DOHH2 (cell line): ENCODE measurements around the gene TMA7.

Experiments used
- CTCF ChIP-seq: fragments of 200-600 bp; sonication (generic); IDR thresholded peaks from one replicate; pipeline ENCODE4 v1.5.1; 2014; ENCODE audit warnings: antibody characterized with exemption, mild to moderate bottlenecking, low read depth, low read length; ENCODE audit not compliant: poor library complexity, severe bottlenecking
- EZH2phosphoT487 ChIP-seq: fragments of 200-600 bp; sonication (generic); IDR thresholded peaks from 2 replicates; pipeline ENCODE4 v1.6.1; 2017; ENCODE audit warnings: borderline replicate concordance, mild to moderate bottlenecking, antibody characterized with exemption, low read length, moderate library complexity, mixed read lengths

DNA sequence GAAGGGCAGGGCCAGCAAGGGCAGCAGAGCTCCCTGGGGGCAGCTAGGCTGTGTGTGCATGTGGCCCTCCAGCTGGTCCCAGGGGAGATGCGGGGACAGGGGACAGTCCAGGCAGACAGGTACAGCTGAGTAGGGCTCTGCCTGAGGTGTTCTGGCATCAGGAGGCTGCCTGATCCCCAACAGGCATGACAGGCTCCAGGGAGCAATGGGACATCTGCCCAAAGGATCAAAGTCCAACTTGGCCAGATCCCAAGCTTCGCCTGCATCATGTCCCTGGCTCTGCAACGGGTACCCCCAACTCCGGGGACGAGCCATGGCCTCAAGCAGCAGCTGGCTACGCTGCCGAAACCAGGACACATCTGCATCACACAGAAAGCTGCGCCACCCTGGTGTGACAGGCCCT lies 28.3 kb downstream of the TMA7 start:
- TF ChIP-seq CTCF (no peak), EZH2phosphoT487 (no peak)
